Transverse colon (tissue), 4 donors: ENCODE results near the gene GALNT18. TPM values are rescaled to one million over a fixed set of nuclear protein-coding genes. Genes with fewer than 3 reads are reported as not detected.
A peak's percentile ranks its signal among the peaks of the same experiment; 100 is the strongest.

ENCODE experiments used
- DNase-seq: peaks from one replicate; pipeline ENCODE4 v3.0.0-alpha.2; 2019
- H3K27ac ChIP-seq, 4 donors: fragments of 200-600 bp; sonication (generic); 2 replicates each; pipeline ENCODE4 v1.5.1; 2016 to 2018; ENCODE audit warnings: inconsistent platforms in 4 of 4
- H3K27me3 ChIP-seq: fragments of 200-600 bp; sonication (generic); 2 replicates; pipeline ENCODE4 v1.5.1; 2017; ENCODE audit warnings: inconsistent platforms
- H3K36me3 ChIP-seq, 4 donors: fragments of 200-600 bp; sonication (generic); 2 replicates each; pipeline ENCODE4 v1.5.1; 2017 to 2019; ENCODE audit warnings: inconsistent platforms in 4 of 4
- H3K4me1 ChIP-seq, 4 donors: fragments of 200-600 bp; sonication (generic); 2 replicates each; pipeline ENCODE4 v1.5.1; 2017 to 2020; ENCODE audit warnings: inconsistent platforms in 4 of 4
- H3K4me3 ChIP-seq, 4 donors: fragments of 200-600 bp; sonication (generic); 1 replicate in 1 of 4; 2 replicates in 3 of 4; pipeline versions ENCODE4 v1.5.1 to v1.6.1; 2017 to 2019; ENCODE audit warnings: inconsistent platforms in 4 of 4
- H3K9me3 ChIP-seq, 2 donors: fragments of 200-600 bp; sonication (generic); 2 replicates each; pipeline ENCODE4 v1.5.1; 2017 to 2019; ENCODE audit warnings: inconsistent platforms in 2 of 2
- EP300 ChIP-seq: sonication (generic); formaldehyde crosslinking; IDR thresholded peaks from one replicate; pipeline ENCODE4 v1.6.1; 2017; ENCODE audit warnings: antibody characterized with exemption, low read depth
- POLR2A ChIP-seq: fragments of 450-650 bp; IDR thresholded peaks from one replicate; pipeline ENCODE4 v1.6.1; 2016; ENCODE audit warnings: antibody characterized with exemption, mild to moderate bottlenecking, moderate library complexity
- POLR2AphosphoS5 ChIP-seq, 3 donors: sonication (generic); formaldehyde crosslinking; IDR thresholded peaks; one replicate each; pipeline ENCODE4 v1.6.1; 2016; ENCODE audit warnings: antibody characterized with exemption in 3 of 3
- WGBS, 2 donors: methylation state at CpG; one replicate each; pipeline ENCODE4 v1.1.5; 2018; ENCODE audit warnings: low coverage in 1 of 2; 5-methylcytosine and 5-hydroxymethylcytosine counted together
- in situ Hi-C, 4 donors: fragments of 200-750 bp; cut with MboI; loops; one replicate each; pipeline versions ENCODE4 v1.15.0 to v1.15.1; 2017; ENCODE audit warnings: low sequenced_read_pairs in 3 of 4, low pct_ligation_motif_present in 1 of 4, low pct_unique_long_range_greater_than_20kb in 1 of 4
- intact Hi-C: fragments of 100-400 bp; cut with DNase I; formaldehyde crosslinking; loops from one replicate; pipeline ENCODE4 v1.15.1; 2023; ENCODE audit warnings: low total_unique reads
- total RNA-seq, 4 donors: library from RNA; depleted of rRNA; stranded (reverse); fragments of >200 nt; gene quantifications; one replicate each; pipeline ENCODE4 v1.1.0, GENCODE V29; 2016
- TF ChIP-seq, protein P1 (sequence below), 5 experiments: fragments of 200-600 bp in 3 of 5; fragments of 450-650 bp in 2 of 5; sonication (generic) in 3 of 5; IDR thresholded peaks; 1 replicate in 2 of 5; 2 replicates in 3 of 5; pipeline ENCODE4 v1.5.1; 2016 to 2017; ENCODE audit warnings: antibody characterized with exemption in 5 of 5, inconsistent platforms in 3 of 5, mild to moderate bottlenecking in 2 of 5, moderate library complexity in 1 of 5

GALNT18 gene
- total RNA-seq, 4 donors from 2014 or later = 5.6 to 22.1 (median 8.4) TPM

- Histone ChIP-seq H3K36me3 (no peaks in the 10 kb centered on the region), H3K9me3 (no peaks in the 10 kb centered on the region), H3K27ac (peak overlapping the region in 2 of 4 donors; percentile 38 to 61), H3K4me3 (no peak overlapping the region), H3K4me1 (peaks cover 7 to 44% (median 18%) of the 10 kb centered on the region in 4 donors), H3K27me3 (no peaks in the 10 kb centered on the region)
- in situ Hi-C loops = no loop called here
- no peak for DNase-seq
- TF ChIP-seq POLR2A (no peak), EP300 (no peak), POLR2AphosphoS5 (IDR thresholded peaks at IDR 0.05) (no peak)
- TF ChIP-seq, protein P1, sequence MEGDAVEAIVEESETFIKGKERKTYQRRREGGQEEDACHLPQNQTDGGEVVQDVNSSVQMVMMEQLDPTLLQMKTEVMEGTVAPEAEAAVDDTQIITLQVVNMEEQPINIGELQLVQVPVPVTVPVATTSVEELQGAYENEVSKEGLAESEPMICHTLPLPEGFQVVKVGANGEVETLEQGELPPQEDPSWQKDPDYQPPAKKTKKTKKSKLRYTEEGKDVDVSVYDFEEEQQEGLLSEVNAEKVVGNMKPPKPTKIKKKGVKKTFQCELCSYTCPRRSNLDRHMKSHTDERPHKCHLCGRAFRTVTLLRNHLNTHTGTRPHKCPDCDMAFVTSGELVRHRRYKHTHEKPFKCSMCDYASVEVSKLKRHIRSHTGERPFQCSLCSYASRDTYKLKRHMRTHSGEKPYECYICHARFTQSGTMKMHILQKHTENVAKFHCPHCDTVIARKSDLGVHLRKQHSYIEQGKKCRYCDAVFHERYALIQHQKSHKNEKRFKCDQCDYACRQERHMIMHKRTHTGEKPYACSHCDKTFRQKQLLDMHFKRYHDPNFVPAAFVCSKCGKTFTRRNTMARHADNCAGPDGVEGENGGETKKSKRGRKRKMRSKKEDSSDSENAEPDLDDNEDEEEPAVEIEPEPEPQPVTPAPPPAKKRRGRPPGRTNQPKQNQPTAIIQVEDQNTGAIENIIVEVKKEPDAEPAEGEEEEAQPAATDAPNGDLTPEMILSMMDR (IDR thresholded peaks at IDR 0.05) = no peak
- intact Hi-C loops = no loop called here
Measured at GRCh38 chr11:11391169-11391568, 230.6 kb downstream of the GALNT18 start.

- H3K9me3 ChIP-seq = no peaks in the 10 kb centered on the region
- in situ Hi-C loops (no loop called here), intact Hi-C loops (no loop called here)
Measured at GRCh38 chr11:11390068-11390771, 231.6 kb downstream of the GALNT18 start.

DNA sequence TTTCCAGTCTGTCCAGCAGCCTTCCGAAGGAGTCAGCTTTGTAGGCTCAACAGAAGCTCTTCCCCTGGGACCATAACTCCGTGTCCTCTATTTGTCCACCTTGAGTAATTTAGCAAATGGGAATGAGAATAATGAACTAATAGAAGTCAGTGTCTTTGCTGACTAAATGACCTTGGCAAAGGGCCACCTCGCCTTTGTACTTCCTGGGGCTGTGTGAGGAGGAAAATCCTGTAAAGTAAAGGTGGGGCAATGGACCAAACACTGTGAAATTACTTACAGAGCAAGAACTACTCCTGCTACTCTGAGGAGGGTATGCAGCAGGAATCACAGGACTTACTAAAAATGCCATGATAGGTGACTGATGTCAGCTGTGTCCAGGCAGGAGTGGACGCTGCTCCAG, 232.6 kb downstream of the GALNT18 start:
- intact Hi-C loops (no loop called here), in situ Hi-C loops (no loop called here)
- H3K36me3 ChIP-seq = no peaks in the 10 kb centered on the region
- peak overlapping the region; percentile 26 to 66 (median 32) for H3K27ac ChIP-seq
- DNase-seq = peak; percentile 79
- no peak overlapping the region for H3K4me3 ChIP-seq
- WGBS, 2 donors = 25 to 56% methylated on average over 3 to 4 of the region's 4 CpGs
- no peaks in the 10 kb centered on the region for H3K9me3 ChIP-seq
- peaks cover 7 to 40% (median 18%) of the 10 kb centered on the region in 4 donors for H3K4me1 ChIP-seq
- H3K27me3 ChIP-seq = no peaks in the 10 kb centered on the region
- no peak for TF ChIP-seq POLR2A
- TF ChIP-seq POLR2AphosphoS5 (IDR thresholded peaks at IDR 0.05) = no peak
- TF ChIP-seq, protein P1 (IDR thresholded peaks at IDR 0.05) = no peak
- TF ChIP-seq EP300 = no peak

More at GRCh38 chr11:11390068-11390771, 231.6 kb downstream of the GALNT18 start:
- peaks cover 7 to 40% (median 18%) of the 10 kb centered on the region in 4 donors for H3K4me1 ChIP-seq
- H3K27me3 ChIP-seq = no peaks in the 10 kb centered on the region
- H3K4me3 ChIP-seq = no peak overlapping the region
- no peak for DNase-seq
- TF ChIP-seq, protein P1 (IDR thresholded peaks at IDR 0.05) = no peak
- TF ChIP-seq POLR2AphosphoS5 (IDR thresholded peaks at IDR 0.05) (no peak), EP300 (no peak), POLR2A (no peak)
- peak overlapping the region in 1 of 4 donors; percentile 66 for H3K27ac ChIP-seq
- WGBS, 2 donors = 72 to 100% methylated on average over 3 to 5 of the region's 5 CpGs
- no peaks in the 10 kb centered on the region for H3K36me3 ChIP-seq

- no peaks in the 10 kb centered on the region for H3K9me3 ChIP-seq
- in situ Hi-C loops (no loop called here), intact Hi-C loops (no loop called here)
- no peak for DNase-seq
- TF ChIP-seq POLR2AphosphoS5 (IDR thresholded peaks at IDR 0.05) (no peak), POLR2A (no peak)
- no peaks in the 10 kb centered on the region for H3K36me3 ChIP-seq
- H3K27ac ChIP-seq = no peak overlapping the region
- WGBS, 2 donors = 68 to 81% methylated on average over 7 to 10 of the region's 10 CpGs
- H3K4me1 ChIP-seq = peaks cover 7 to 40% (median 18%) of the 10 kb centered on the region in 4 donors
- H3K27me3 ChIP-seq = no peaks in the 10 kb centered on the region
- H3K4me3 ChIP-seq = no peak overlapping the region
Measured at GRCh38 chr11:11387622-11388305, 234.0 kb downstream of the GALNT18 start.
